HEK293 (cell line): ENCODE measurements around the gene FA2H.

ENCODE experiments used
- CTCF ChIA-PET: fragments of 350-600 bp; formaldehyde crosslinking; extraction: SDS; loops from one replicate; lab custom pipeline; 2021; ENCODE audit warnings: antibody characterized with exemption; lab: Yijun Ruan, JAX
- POLR2A ChIA-PET: fragments of 300-600 bp; formaldehyde crosslinking; extraction: SDS; loops from one replicate; lab custom pipeline; 2020; ENCODE audit warnings: antibody characterized with exemption, inconsistent platforms; lab: Yijun Ruan, JAX
- H3K27ac ChIP-seq: fragments of 200-500 bp; sonication (Bioruptor generic); 2 replicates; pipeline ENCODE4 v1.5.1; 2014; ENCODE audit warnings: low read depth, low read length, control low read depth, inconsistent platforms; ENCODE audit errors: extremely low read depth
- H3K36me3 ChIP-seq, 2 experiments: fragments of 200-500 bp in 1 of 2; sonication (Bioruptor generic) in 1 of 2; 1 replicate in 1 of 2; 2 replicates in 1 of 2; pipeline ENCODE4 v1.5.1; 2014 to 2017; ENCODE audit warnings: inconsistent platforms in 2 of 2, low read length in 2 of 2; ENCODE audit not compliant: control insufficient read depth in 2 of 2, insufficient read depth in 1 of 2
- H3K4me1 ChIP-seq: fragments of 200-500 bp; sonication (Bioruptor generic); 2 replicates; pipeline ENCODE4 v1.5.1; 2014; ENCODE audit warnings: mild to moderate bottlenecking, low read length, inconsistent platforms; ENCODE audit not compliant: control insufficient read depth, insufficient read depth
- H3K4me3 ChIP-seq: 2 replicates; pipeline ENCODE4 v1.5.1; 2011; ENCODE audit warnings: low read depth, mild to moderate bottlenecking, control low read depth, low read length, moderate library complexity
- H3K9me3 ChIP-seq: fragments of 200-500 bp; sonication (Bioruptor generic); 2 replicates; pipeline ENCODE4 v1.5.1; 2014; ENCODE audit warnings: low read depth, low read length, inconsistent platforms; ENCODE audit not compliant: control insufficient read depth, insufficient read depth
- EGR2 ChIP-seq: fragments of 450-650 bp; formaldehyde crosslinking; IDR thresholded peaks from 2 replicates; pipeline ENCODE4 v1.5.1; 2016; ENCODE audit warnings: low read depth, missing biosample characterization, missing genetic modification characterization
- FEZF1 ChIP-seq: fragments of 450-650 bp; formaldehyde crosslinking; IDR thresholded peaks from 2 replicates; pipeline ENCODE4 v1.5.1; 2016; ENCODE audit warnings: missing biosample characterization, missing genetic modification characterization
- GLIS2 ChIP-seq: fragments of 450-650 bp; formaldehyde crosslinking; IDR thresholded peaks from 2 replicates; pipeline ENCODE4 v1.5.1; 2016; ENCODE audit warnings: missing biosample characterization, missing genetic modification characterization
- HOXA7 ChIP-seq: sonication (generic); formaldehyde crosslinking; IDR thresholded peaks from 2 replicates; pipeline ENCODE4 v1.8.1; 2022; ENCODE audit warnings: missing genetic modification reagents, borderline replicate concordance
- MYNN ChIP-seq: fragments of 450-650 bp; formaldehyde crosslinking; IDR thresholded peaks from 2 replicates; pipeline ENCODE4 v1.5.1; 2016; ENCODE audit warnings: missing biosample characterization, missing genetic modification characterization, borderline replicate concordance
- SP2 ChIP-seq: fragments of 450-650 bp; formaldehyde crosslinking; IDR thresholded peaks from 2 replicates; pipeline ENCODE4 v1.5.1; 2016; ENCODE audit warnings: missing biosample characterization, missing genetic modification characterization
- TCF7L2 ChIP-seq: IDR thresholded peaks from 2 replicates; pipeline ENCODE4 v1.6.1; 2011; ENCODE audit warnings: low read depth, mild to moderate bottlenecking, inconsistent platforms, low read length, moderate library complexity, borderline replicate concordance
- ZBTB17 ChIP-seq: fragments of 450-650 bp; formaldehyde crosslinking; IDR thresholded peaks from 2 replicates; pipeline ENCODE4 v1.5.1; 2016; ENCODE audit warnings: missing biosample characterization, missing genetic modification characterization
- ZBTB48 ChIP-seq: fragments of 450-650 bp; formaldehyde crosslinking; IDR thresholded peaks from 2 replicates; pipeline ENCODE4 v1.5.1; 2016; ENCODE audit warnings: missing biosample characterization, missing genetic modification characterization
- ZFHX2 ChIP-seq: fragments of 450-650 bp; formaldehyde crosslinking; conservative IDR thresholded peaks from 2 replicates; pipeline ENCODE4 v1.5.1; 2016; ENCODE audit warnings: missing biosample characterization, missing genetic modification characterization
- ZFP69B ChIP-seq: fragments of 450-650 bp; formaldehyde crosslinking; IDR thresholded peaks from 2 replicates; pipeline ENCODE4 v1.5.1; 2016; ENCODE audit warnings: missing biosample characterization, missing genetic modification characterization
- ZNF155 ChIP-seq: fragments of 450-650 bp; formaldehyde crosslinking; IDR thresholded peaks from 2 replicates; pipeline ENCODE4 v1.5.1; 2016; ENCODE audit warnings: missing biosample characterization, missing genetic modification characterization
- ZNF341 ChIP-seq: fragments of 450-650 bp; formaldehyde crosslinking; IDR thresholded peaks from 2 replicates; pipeline ENCODE4; 2016; ENCODE audit warnings: low read depth, missing biosample characterization, missing genetic modification characterization
- ZNF521 ChIP-seq: fragments of 450-650 bp; formaldehyde crosslinking; IDR thresholded peaks from 2 replicates; pipeline ENCODE4 v1.5.1; 2017; ENCODE audit warnings: missing biosample characterization, mild to moderate bottlenecking, missing genetic modification characterization
- ZNF544 ChIP-seq: fragments of 450-650 bp; formaldehyde crosslinking; IDR thresholded peaks from 2 replicates; pipeline ENCODE4 v1.5.0; 2017; ENCODE audit warnings: missing biosample characterization, missing genetic modification characterization
- ZNF571 ChIP-seq: fragments of 450-650 bp; formaldehyde crosslinking; IDR thresholded peaks from 2 replicates; pipeline ENCODE4 v1.5.0; 2017; ENCODE audit warnings: missing biosample characterization, missing genetic modification characterization
- ZNF585B ChIP-seq: fragments of 450-650 bp; formaldehyde crosslinking; IDR thresholded peaks from 2 replicates; pipeline ENCODE4 v1.5.1; 2016; ENCODE audit warnings: missing biosample characterization, missing genetic modification characterization
- ZNF660 ChIP-seq: fragments of 450-650 bp; IDR thresholded peaks from 2 replicates; pipeline ENCODE4 v1.5.1; 2018; ENCODE audit warnings: missing biosample characterization, mild to moderate bottlenecking, missing genetic modification characterization
- ZNF843 ChIP-seq: fragments of 450-650 bp; formaldehyde crosslinking; IDR thresholded peaks from 2 replicates; pipeline ENCODE4 v1.5.1; 2016; ENCODE audit warnings: missing biosample characterization, missing genetic modification characterization
- TF ChIP-seq, protein P1 (sequence below): fragments of 450-650 bp; IDR thresholded peaks from 2 replicates; pipeline ENCODE4 v1.5.1; 2018; ENCODE audit warnings: missing biosample characterization, missing genetic modification characterization
- TF ChIP-seq, protein P2 (sequence below): fragments of 450-650 bp; formaldehyde crosslinking; IDR thresholded peaks from 2 replicates; pipeline ENCODE4 v1.5.1; 2017; ENCODE audit warnings: missing biosample characterization, missing genetic modification characterization
- TF ChIP-seq, protein P3 (sequence below): fragments of 450-650 bp; formaldehyde crosslinking; IDR thresholded peaks from 2 replicates; pipeline ENCODE4 v1.5.1; 2017; ENCODE audit warnings: missing biosample characterization, mild to moderate bottlenecking, missing genetic modification characterization, moderate library complexity

The FA2H gene

DNA sequence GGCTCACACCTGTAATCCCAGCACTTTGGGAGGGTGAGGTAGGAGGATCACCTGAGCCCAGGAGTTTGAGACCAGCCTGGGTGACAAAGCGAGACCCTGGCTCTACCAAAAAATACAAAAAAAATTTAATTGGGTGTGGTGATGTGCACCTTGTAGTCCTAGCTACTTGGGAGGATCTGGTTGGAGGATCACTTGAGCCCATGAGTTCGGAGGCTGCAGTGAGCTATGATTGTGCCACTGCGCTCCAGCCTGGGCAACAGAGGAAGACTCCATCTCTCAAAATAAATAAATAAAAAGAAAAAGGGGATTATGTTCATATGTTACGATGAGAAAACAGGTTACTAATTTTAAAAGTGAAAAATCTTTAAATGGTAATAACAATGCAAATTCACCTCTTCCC is 75.0 kb downstream of the FA2H start:
- no peaks in the 10 kb centered on the region for H3K36me3 ChIP-seq
- no peaks in the 10 kb centered on the region for H3K4me1 ChIP-seq
- TF ChIP-seq, protein P1, sequence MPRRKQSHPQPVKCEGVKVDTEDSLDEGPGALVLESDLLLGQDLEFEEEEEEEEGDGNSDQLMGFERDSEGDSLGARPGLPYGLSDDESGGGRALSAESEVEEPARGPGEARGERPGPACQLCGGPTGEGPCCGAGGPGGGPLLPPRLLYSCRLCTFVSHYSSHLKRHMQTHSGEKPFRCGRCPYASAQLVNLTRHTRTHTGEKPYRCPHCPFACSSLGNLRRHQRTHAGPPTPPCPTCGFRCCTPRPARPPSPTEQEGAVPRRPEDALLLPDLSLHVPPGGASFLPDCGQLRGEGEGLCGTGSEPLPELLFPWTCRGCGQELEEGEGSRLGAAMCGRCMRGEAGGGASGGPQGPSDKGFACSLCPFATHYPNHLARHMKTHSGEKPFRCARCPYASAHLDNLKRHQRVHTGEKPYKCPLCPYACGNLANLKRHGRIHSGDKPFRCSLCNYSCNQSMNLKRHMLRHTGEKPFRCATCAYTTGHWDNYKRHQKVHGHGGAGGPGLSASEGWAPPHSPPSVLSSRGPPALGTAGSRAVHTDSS (tag by site-specific recombination), result 0 out of 2 replicates have a peak, but pooled peaks have one; percentile 22
- TF ChIP-seq, protein P2, sequence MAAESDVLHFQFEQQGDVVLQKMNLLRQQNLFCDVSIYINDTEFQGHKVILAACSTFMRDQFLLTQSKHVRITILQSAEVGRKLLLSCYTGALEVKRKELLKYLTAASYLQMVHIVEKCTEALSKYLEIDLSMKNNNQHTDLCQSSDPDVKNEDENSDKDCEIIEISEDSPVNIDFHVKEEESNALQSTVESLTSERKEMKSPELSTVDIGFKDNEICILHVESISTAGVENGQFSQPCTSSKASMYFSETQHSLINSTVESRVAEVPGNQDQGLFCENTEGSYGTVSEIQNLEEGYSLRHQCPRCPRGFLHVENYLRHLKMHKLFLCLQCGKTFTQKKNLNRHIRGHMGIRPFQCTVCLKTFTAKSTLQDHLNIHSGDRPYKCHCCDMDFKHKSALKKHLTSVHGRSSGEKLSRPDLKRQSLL, result peak; percentile 32; the same call in 1 of the 2 replicates
- TF ChIP-seq MYNN (tag by site-specific recombination), result no peak
- no peak for TF ChIP-seq ZFP69B
- TF ChIP-seq, protein P3, sequence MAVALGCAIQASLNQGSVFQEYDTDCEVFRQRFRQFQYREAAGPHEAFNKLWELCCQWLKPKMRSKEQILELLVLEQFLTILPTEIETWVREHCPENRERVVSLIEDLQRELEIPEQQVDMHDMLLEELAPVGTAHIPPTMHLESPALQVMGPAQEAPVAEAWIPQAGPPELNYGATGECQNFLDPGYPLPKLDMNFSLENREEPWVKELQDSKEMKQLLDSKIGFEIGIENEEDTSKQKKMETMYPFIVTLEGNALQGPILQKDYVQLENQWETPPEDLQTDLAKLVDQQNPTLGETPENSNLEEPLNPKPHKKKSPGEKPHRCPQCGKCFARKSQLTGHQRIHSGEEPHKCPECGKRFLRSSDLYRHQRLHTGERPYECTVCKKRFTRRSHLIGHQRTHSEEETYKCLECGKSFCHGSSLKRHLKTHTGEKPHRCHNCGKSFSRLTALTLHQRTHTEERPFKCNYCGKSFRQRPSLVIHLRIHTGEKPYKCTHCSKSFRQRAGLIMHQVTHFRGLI, result no peak
- no peak for TF ChIP-seq ZNF544 (tag by site-specific recombination)
- H3K4me3 ChIP-seq, result no peak overlapping the region
- no peak overlapping the region for H3K27ac ChIP-seq
- H3K9me3 ChIP-seq, result no peaks in the 10 kb centered on the region
- ChIA-PET POLR2A (interaction anchor here (1.9 kb wide), 1 partner anchor 33 kb away, joined by 9 read pairs; the partner anchor contains the start of gene RFWD3), CTCF (interaction anchor here (0.7 to 3.1 kb wide), 5 partner anchors 10 to 163 kb away, joined by 3 to 15 read pairs (median 5); no protein-coding TSS in a partner anchor)

DNA sequence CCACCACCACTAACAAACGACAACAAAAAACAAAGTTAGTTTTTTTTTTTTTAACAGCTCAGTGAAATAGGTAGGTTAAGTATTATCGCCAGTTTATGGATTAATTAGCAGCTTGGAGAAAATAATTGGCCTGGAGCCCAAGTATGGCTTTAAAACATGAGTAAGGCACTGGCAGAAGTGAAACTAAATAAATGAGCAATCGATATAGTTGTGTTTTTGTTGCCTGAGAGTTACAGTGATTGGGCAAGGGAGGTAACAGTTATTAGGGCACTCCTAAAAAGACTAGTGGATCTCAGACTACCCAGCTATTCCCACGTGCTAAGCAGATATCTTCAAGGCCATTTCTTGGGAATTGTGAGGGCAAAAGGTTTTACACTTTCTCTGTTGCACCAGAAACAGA is 76.4 kb downstream of the FA2H start:
- TF ChIP-seq FEZF1 (tag by site-specific recombination) (peak; percentile 71), ZNF155 (tag by site-specific recombination) (no peak), ZNF660 (no peak), ZBTB17 (tag by site-specific recombination) (0 out of 2 replicates have a peak, but pooled peaks have one; percentile 22), MYNN (tag by site-specific recombination) (no peak), GLIS2 (no peak)
- POLR2A ChIA-PET, result interaction anchor here (1.9 kb wide), 1 partner anchor 32 kb away, joined by 8 read pairs; the partner anchor contains the start of gene RFWD3
- no peaks in the 10 kb centered on the region for H3K9me3 ChIP-seq
- H3K27ac ChIP-seq, result no peak overlapping the region
- CTCF ChIA-PET, result interaction anchor here (1.8 kb wide), 1 partner anchor 12 kb away, joined by 6 read pairs; no protein-coding TSS in a partner anchor
- no peaks in the 10 kb centered on the region for H3K4me1 ChIP-seq
- H3K4me3 ChIP-seq, result no peak overlapping the region
- H3K36me3 ChIP-seq, result no peaks in the 10 kb centered on the region

DNA sequence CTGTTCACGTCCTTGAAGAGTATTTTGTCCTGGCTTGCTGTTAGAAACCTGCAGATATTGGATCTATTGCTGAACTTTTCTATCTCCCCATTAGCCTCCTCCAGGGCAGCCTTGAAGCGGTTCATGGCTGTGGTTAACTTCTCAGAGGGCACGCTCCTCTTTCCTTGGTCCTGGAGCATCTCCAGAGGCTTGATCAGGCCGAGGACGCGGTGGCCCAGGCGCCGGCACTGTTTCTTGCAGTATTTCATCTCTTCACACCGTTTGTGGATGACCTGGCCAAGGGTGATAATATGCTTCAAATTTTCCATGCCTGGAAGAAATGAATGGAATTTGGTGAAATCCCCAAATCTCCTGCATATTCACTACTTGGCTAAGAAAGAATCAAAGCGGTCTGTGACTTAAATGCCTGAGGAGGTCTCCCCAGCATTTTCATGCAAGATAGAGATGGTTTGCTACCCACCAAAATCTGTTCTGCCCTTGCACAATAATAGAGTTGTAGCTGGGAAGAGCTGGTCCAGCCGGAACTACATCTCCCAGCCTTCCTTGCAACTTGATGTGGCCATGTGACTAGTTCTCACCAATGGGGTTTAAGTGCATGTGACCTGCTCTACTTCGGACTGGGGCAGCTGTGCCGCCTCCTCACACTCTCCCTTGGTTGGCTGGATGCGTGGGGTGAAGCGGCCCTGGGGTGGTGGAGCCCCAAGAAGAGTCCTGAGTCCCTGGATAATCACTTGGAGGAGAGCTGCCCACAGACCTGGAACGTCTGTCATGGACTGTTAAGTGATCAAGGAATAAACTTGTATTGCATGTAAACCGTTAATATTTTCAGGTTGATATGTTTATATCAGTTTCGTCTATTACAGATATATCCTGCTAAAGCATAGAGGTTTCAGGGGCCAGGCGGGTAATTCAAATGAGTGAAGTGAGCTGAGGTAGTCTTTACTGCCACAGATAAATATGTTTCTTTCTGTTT is 78.9 kb downstream of the FA2H start:
- peak overlapping the region; percentile 41 for H3K4me3 ChIP-seq
- H3K9me3 ChIP-seq, result no peaks in the 10 kb centered on the region
- no peaks in the 10 kb centered on the region for H3K36me3 ChIP-seq
- CTCF ChIA-PET, result interaction anchor here (0.7 to 1.4 kb wide), 3 partner anchors 14 to 168 kb away, joined by 3 to 8 read pairs (median 4); no protein-coding TSS in a partner anchor
- POLR2A ChIA-PET, result interaction anchor here (0.5 to 2.1 kb wide), 4 partner anchors 29 to 479 kb away, joined by 3 to 13 read pairs (median 4); partner anchors contain the start of gene RFWD3
- no peak overlapping the region for H3K27ac ChIP-seq
- no peaks in the 10 kb centered on the region for H3K4me1 ChIP-seq
- TF ChIP-seq ZNF571 (tag by site-specific recombination), result no peak
- TF ChIP-seq SP2 (tag by site-specific recombination), result peak; percentile 56
- TF ChIP-seq ZFHX2 (tag by site-specific recombination), result peak; percentile 79
- peak; percentile 65; the same call in 1 of the 2 replicates for TF ChIP-seq ZBTB48 (tag by site-specific recombination)
- TF ChIP-seq EGR2 (tag by site-specific recombination), result peak; percentile 52; the same call in 1 of the 2 replicates
- no peak for TF ChIP-seq ZNF660
- TF ChIP-seq ZNF341 (tag by site-specific recombination), result peak; percentile 87
- no peak for TF ChIP-seq HOXA7 (CRISPR knock-in tag)
- TF ChIP-seq TCF7L2, result no peak
- no peak for TF ChIP-seq ZNF585B (tag by site-specific recombination)
- TF ChIP-seq ZNF521, result no peak
- TF ChIP-seq ZNF843 (tag by site-specific recombination), result no peak
- TF ChIP-seq, protein P2, result no peak
